Body of pancreas (tissue), 4 donors: ENCODE results near the gene ALDH1A1. TPM values are rescaled to one million over a fixed set of nuclear protein-coding genes. Genes with fewer than 3 reads are reported as not detected.

Experiments used
- ATAC-seq: fragments of 150-250 bp; one replicate; pipeline ENCODE4 v1.9.1; 2016
- DNase-seq, 4 donors: peaks; one replicate each; pipeline ENCODE4 v3.0.0-alpha.2; 2019
- H3K27ac ChIP-seq, 4 donors: fragments of 200-600 bp; sonication (generic); 1 replicate in 3 of 4; 2 replicates in 1 of 4; pipeline versions ENCODE4 v1.5.1 to v1.6.1; 2016 to 2019; ENCODE audit warnings: mild to moderate bottlenecking in 1 of 4, mixed read lengths in 1 of 4, moderate library complexity in 1 of 4
- H3K27me3 ChIP-seq, 2 donors: fragments of 200-600 bp; sonication (generic); one replicate each; pipeline ENCODE4 v1.6.0; 2016; ENCODE audit warnings: mild to moderate bottlenecking in 1 of 2
- H3K36me3 ChIP-seq, 2 donors: fragments of 200-600 bp; sonication (generic); replicated peaks in 1 of 2; 2 replicates each; pipeline ENCODE4 v1.5.1; 2016; ENCODE audit warnings: low read depth in 2 of 2; ENCODE audit not compliant: insufficient read depth in 1 of 2
- H3K4me1 ChIP-seq: fragments of 200-600 bp; sonication (generic); one replicate; pipeline ENCODE4 v1.6.0; 2016
- H3K4me3 ChIP-seq, 2 donors: fragments of 200-600 bp; sonication (generic); 1 replicate in 1 of 2; 2 replicates in 1 of 2; pipeline ENCODE4 v1.5.1; 2016 to 2019
- H3K9me3 ChIP-seq, 3 donors: fragments of 200-600 bp; sonication (generic); 1 replicate in 2 of 3; 2 replicates in 1 of 3; pipeline ENCODE4 v1.5.1; 2016
- CTCF ChIP-seq, 7 experiments: fragments of 450-650 bp in 4 of 7; fragments of 200-600 bp in 3 of 7; sonication (generic) in 3 of 7; IDR thresholded peaks; one replicate each; pipeline ENCODE4 v1.5.1; 2016 to 2019; ENCODE audit warnings: antibody characterized with exemption in 7 of 7
- POLR2A ChIP-seq, 3 donors: fragments of 450-650 bp; IDR thresholded peaks; one replicate each; pipeline ENCODE4 v1.6.1; 2016; ENCODE audit warnings: antibody characterized with exemption in 3 of 3, mild to moderate bottlenecking in 2 of 3
- WGBS, 2 donors: methylation state at CpG; one replicate each; pipeline ENCODE4 v1.1.5; 2017; 5-methylcytosine and 5-hydroxymethylcytosine counted together
- intact Hi-C: fragments of 100-400 bp; cut with DNase I; formaldehyde crosslinking; loops from one replicate; pipeline ENCODE4 v1.15.1; 2023
- total RNA-seq, 2 donors: library from RNA; depleted of rRNA; stranded (reverse); fragments of >200 nt; gene quantifications; one replicate each; pipeline ENCODE4 v1.1.0, GENCODE V29; 2016

The ALDH1A1 gene
- total RNA-seq, 2 donors from 2014 or later, result 87.7 to 184 TPM

GRCh38 chr9:72913382-72914009 is 39.4 kb downstream of the ALDH1A1 start:
- no peak for DNase-seq
- Histone ChIP-seq H3K27me3 (no peaks in the 10 kb centered on the region), H3K9me3 (no peaks in the 10 kb centered on the region), H3K4me1 (peaks cover 11% of the 10 kb centered on the region), H3K27ac (peak overlapping the region in 1 of 4 donors; percentile 26), H3K36me3 (peaks cover 0 to 17% of the 10 kb centered on the region in 2 donors), H3K4me3 (no peak overlapping the region)
- intact Hi-C loops, result no loop called here
- ATAC-seq, result no peak
- TF ChIP-seq POLR2A (IDR thresholded peaks at IDR 0.05), result no peak
- 93 to 95% methylated on average over 4 of the region's 4 CpGs for WGBS, 2 donors

DNA sequence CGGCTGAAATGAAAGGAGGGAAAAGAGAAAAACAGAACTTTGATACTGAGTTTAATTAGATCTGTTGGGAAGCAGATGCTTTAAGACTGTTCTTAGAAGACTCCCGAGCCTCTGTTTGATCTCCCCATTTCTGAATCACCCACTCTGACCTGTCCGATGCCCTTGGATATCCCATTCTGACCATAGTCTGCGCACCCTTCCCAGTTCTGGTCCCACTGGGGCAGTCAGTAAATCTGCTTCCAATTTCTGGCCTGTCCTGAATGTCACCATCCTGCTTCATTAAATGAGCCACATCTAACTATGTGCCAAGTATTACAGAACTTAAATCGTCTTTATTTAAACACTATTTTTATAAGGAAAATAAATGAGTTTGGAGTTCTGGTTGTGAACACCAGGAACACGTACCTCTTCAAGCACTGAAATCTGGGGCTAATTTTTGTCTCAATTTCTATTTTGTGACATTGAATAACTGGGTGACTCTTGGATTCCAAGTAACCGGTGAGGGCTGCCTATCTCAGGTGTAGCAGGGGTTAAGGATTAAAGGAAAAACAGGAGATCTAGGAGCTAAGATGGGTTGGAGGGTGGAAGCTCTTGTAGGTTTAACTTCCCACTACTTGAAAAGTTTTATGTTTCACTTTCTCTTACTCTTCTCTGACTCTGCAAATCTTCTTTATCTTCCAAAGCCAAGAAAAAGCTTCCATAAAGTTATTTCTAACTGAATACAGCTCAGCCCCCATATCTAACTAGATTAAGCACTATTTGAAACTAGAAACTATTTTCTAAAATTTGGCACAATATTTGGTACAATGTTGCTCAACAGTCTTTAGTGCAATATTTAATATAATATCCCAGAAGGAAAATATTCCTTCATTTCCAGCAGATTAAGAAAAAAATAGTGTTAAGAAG is 40.1 kb downstream of the ALDH1A1 start:
- no peak for TF ChIP-seq POLR2A (IDR thresholded peaks at IDR 0.05)
- TF ChIP-seq CTCF (IDR thresholded peaks at IDR 0.05), result no peak
- WGBS, 2 donors, result 79 to 86% methylated on average over 7 of the region's 7 CpGs
- Histone ChIP-seq H3K36me3 (peaks cover 0 to 15% of the 10 kb centered on the region in 2 donors), H3K4me3 (no peak overlapping the region), H3K27ac (peak overlapping the region in 2 of 4 donors; percentile 14 to 26), H3K27me3 (no peaks in the 10 kb centered on the region), H3K9me3 (no peaks in the 10 kb centered on the region), H3K4me1 (peaks cover 11% of the 10 kb centered on the region)
- ATAC-seq, result no peak
- intact Hi-C loops, result no loop called here
- DNase-seq, result no peak

DNA sequence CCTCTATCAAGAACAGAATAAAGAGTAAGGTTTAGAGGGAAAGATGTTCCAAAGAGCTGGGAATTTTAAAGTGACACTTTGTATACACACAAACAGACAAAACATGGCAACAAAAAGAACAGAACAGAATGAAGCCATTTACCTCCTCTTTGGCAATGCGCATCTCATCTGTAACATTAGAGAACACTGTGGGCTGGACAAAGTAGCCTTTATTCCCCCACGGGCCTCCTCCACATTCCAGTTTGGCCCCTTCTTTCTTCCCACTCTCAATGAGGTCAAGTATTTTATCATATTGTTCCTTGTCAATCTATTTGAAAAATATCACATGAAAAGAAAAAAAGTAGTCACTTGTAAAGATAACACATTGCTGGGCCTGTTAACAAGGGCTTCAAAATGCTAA is 41.0 kb downstream of the ALDH1A1 start:
- ATAC-seq (no peak), DNase-seq (no peak)
- intact Hi-C loops, result no loop called here
- peaks cover 11% of the 10 kb centered on the region for H3K4me1 ChIP-seq
- peak overlapping the region in 1 of 4 donors; percentile 21 for H3K27ac ChIP-seq
- no peak for TF ChIP-seq CTCF (IDR thresholded peaks at IDR 0.05)
- TF ChIP-seq POLR2A (IDR thresholded peaks at IDR 0.05), result no peak
- 66 to 69% methylated on average over 2 of the region's 2 CpGs for WGBS, 2 donors
- H3K4me3 ChIP-seq, result no peak overlapping the region
- H3K36me3 ChIP-seq, result peaks cover 0 to 13% of the 10 kb centered on the region in 2 donors
- no peaks in the 10 kb centered on the region for H3K9me3 ChIP-seq
- H3K27me3 ChIP-seq, result no peaks in the 10 kb centered on the region

GRCh38 chr9:72911247-72911775 is 41.5 kb downstream of the ALDH1A1 start:
- TF ChIP-seq CTCF (IDR thresholded peaks at IDR 0.05) (no peak), POLR2A (IDR thresholded peaks at IDR 0.05) (no peak)
- Histone ChIP-seq H3K27ac (peak overlapping the region in 1 of 4 donors; percentile 21), H3K9me3 (no peaks in the 10 kb centered on the region), H3K4me3 (no peak overlapping the region), H3K36me3 (peaks cover 0 to 8% of the 10 kb centered on the region in 2 donors), H3K27me3 (no peaks in the 10 kb centered on the region), H3K4me1 (peaks cover 11% of the 10 kb centered on the region)
- no peak for ATAC-seq
- intact Hi-C loops, result no loop called here
- WGBS, 2 donors, result 91 to 97% methylated on average over 2 of the region's 2 CpGs
- no peak for DNase-seq

DNA sequence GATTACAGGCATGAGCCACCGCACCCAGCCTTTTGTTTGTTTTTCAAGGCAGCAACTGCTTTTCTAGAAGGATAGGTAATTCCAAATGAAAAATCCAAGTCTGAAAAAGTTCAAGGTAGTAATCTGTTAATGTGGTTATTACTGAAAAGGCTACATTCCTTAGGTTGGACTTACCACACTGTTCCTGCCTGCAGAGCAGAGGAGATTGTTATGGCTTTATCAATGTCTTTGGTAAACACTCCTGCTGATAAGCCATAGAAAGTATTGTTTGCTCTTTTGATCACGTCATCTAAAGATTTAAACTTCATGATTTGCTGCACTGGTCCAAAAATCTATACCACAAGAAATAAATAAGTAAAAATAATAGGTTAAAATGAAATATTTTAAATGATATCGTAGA is 43.4 kb downstream of the ALDH1A1 start:
- no peaks in the 10 kb centered on the region for H3K27me3 ChIP-seq
- DNase-seq (no peak), ATAC-seq (peak; percentile 71)
- TF ChIP-seq CTCF (IDR thresholded peaks at IDR 0.05) (no peak), POLR2A (IDR thresholded peaks at IDR 0.05) (no peak)
- intact Hi-C loops, result no loop called here
- H3K27ac ChIP-seq, result peak overlapping the region in 1 of 4 donors; percentile 9
- H3K4me3 ChIP-seq, result no peak overlapping the region
- no peaks in the 10 kb centered on the region for H3K9me3 ChIP-seq
- H3K36me3 ChIP-seq, result peaks cover 0 to 13% of the 10 kb centered on the region in 2 donors
- 64 to 65% methylated on average over 3 of the region's 3 CpGs for WGBS, 2 donors
- peaks cover 11% of the 10 kb centered on the region for H3K4me1 ChIP-seq
